Testis (tissue), 2 donors: ENCODE results near the gene ACBD6.

Experiments used
- CTCF ChIP-seq, 3 experiments: fragments of 450-650 bp in 2 of 3; fragments of 200-600 bp in 1 of 3; sonication (generic) in 1 of 3; IDR thresholded peaks; one replicate each; pipeline ENCODE4 v1.5.1; 2016 to 2019; ENCODE audit warnings: antibody characterized with exemption in 3 of 3, mild to moderate bottlenecking in 2 of 3, moderate library complexity in 1 of 3
- POLR2A ChIP-seq: fragments of 450-650 bp; IDR thresholded peaks from one replicate; pipeline ENCODE4 v1.6.1; 2017; ENCODE audit warnings: antibody characterized with exemption, mild to moderate bottlenecking, moderate library complexity

DNA sequence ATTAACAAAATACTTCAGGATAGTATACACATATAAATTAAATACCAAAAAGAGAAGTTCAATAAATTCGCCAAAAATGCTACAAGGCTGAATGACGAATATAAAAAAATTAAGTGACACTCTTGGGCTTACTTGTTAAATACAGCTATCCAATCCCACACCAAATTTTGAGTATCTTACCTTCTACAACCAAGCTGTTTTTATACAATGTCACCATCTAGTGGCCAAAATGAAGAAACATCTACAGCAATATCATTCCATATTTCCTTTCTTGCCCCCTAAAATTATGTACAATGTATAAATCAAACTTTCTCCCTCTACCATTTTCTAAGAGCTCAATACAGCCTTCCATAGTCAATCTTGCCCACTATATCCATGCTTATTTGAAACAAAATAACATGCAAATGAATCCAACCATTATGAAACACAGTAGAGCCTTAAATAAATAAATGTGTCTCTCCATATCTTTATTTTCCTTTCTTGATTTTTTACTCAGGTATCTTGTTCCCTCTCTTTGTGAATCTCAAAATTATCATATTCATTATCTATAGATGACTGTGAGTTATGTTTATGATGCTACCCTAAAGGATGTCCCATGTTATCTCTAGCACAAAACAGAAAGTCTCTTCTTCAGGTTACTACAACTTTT is 86.3 kb downstream of the ACBD6 start:
- TF ChIP-seq POLR2A (no peak), CTCF (IDR thresholded peaks at IDR 0.05) (peak in 2 of 3 experiments; percentile 38 to 61)
